GM18861 (cell line): ENCODE results near the gene PLEKHJ1.
A peak's percentile ranks its signal among the peaks of the same experiment; 100 is the strongest.

Experiments
- ATAC-seq: cut with Tn5 transposase; IDR thresholded peaks from one replicate; pipeline ENCODE4 v1.9.1; 2021; ENCODE audit not compliant: unreplicated experiment

PLEKHJ1 gene

DNA sequence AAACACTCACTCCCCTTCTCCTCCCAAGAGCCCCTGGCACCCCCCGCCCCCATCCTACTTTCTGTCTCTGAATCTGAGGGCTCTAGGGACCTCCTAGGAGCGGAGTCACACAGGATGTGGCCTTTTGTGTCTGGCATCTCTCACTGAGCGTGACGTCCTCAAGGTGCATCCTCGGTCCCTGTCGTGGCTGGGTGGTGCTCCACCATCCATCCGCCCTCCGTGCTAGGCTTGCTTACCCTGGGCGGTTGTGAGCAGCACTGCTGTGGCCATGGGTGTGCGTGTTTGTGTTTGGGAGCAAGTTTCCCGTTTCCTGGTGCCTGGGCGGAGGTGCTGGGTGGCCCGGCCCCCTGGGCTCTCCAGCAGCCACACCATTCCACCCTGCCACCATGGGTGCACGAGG is 12.2 kb downstream of the PLEKHJ1 start:
- peak; percentile 47 for ATAC-seq

DNA sequence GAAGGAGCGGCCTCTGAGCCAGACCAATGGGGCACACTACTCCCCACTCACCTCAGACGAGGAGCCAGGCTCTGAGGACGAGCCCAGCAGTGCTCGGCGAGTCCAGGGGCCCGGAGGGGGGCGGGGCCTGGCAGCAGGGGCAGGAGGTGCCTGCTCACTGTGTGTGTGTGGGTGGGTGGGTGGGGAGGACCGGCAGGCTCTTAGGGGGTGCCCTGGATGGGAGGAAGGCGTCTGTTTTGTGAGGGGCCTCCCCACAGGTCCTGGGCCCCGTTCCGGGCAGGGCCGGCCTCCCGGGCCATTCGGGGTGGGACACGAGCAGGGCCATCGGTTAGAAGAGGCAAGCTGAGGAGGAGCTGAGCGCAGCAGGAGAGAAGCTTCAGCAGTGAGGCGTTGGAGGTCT is 12.7 kb downstream of the PLEKHJ1 start:
- no peak for ATAC-seq

DNA sequence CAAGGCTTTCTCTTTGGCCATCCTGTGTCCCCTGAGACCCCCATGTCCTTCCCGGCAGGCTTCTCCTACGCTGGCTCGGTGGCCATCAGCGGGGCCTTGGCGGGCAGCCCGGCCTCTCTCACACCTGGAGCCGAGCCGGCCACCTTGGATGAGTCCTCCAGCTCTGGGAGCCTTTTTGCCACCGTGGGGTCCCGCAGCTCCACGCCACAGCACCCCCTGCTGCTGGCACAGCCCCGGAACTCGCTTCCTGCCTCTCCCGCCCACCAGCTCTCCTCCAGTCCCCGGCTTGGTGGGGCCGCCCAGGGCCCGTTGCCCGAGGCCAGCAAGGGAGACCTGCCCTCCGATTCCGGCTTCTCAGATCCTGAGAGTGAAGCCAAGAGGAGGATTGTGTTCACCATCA is 14.2 kb downstream of the PLEKHJ1 start:
- no peak for ATAC-seq

DNA sequence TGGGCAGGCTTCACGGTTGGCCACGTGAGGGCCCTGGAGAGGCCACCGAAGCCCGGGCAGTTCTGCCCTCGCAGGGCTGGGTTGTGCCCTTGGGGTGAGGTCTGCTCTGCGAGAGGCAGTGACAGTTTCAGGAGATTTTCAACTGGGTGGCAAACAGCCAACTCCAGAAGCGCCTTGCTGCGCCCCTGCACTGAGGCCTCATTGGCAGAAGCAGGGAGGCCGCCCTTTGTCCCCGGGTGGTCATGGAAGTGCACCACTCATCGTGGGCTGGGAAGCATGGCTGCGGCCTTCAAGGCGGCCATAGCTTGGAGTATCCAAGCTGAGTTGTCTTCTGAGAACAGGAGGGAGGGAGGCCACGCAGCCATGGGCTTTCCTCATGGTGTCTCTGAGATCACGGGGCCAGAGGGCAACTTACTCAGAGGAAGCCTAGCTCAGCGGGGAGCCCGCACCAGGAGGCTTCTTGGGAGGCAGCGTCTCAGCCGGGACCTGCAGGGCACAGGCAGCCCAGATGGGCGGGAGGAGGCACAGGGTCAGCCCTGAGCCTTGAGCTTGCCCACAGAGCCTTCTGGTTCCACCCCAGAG is 14.8 kb downstream of the PLEKHJ1 start:
- no peak for ATAC-seq

DNA sequence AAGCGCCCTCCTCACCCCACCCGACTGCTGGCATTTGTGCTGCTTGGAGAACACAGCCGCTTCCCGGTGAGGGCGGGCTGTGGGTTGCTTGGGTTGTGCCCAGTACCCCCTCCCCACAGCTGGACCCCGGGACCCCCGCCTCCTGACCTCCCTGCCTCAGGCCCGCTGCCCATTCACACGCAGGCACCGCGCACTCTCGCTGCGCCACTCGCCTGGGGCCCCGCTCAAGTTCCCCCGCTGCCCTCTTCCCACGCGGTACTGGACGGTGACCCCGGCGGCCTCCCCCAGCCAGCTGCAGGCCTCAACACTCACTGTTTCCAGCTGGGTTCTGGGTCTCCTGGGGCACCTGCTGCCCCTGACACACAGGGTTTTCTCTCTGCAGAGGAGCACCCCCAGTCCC is 16.4 kb downstream of the PLEKHJ1 start:
- ATAC-seq = no peak

DNA sequence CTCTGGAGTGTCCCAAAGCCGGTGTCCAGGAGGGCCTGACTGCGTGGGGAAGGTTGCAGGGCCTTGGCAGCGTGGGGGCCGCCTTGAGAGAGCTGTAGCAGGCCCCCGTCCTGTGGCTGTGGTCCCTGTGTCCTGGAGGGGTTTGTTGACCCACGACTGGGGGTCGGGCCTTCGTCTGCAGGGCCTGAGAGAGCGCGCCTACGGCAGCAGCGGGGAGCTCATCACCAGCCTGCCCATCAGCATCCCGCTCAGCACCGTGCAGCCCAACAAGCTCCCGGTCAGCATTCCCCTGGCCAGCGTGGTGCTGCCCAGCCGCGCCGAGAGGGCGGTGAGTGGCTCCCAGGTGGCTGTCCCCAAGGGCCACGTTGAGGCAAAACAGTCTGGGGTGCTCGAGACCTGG is 18.5 kb downstream of the PLEKHJ1 start:
- ATAC-seq = no peak

DNA sequence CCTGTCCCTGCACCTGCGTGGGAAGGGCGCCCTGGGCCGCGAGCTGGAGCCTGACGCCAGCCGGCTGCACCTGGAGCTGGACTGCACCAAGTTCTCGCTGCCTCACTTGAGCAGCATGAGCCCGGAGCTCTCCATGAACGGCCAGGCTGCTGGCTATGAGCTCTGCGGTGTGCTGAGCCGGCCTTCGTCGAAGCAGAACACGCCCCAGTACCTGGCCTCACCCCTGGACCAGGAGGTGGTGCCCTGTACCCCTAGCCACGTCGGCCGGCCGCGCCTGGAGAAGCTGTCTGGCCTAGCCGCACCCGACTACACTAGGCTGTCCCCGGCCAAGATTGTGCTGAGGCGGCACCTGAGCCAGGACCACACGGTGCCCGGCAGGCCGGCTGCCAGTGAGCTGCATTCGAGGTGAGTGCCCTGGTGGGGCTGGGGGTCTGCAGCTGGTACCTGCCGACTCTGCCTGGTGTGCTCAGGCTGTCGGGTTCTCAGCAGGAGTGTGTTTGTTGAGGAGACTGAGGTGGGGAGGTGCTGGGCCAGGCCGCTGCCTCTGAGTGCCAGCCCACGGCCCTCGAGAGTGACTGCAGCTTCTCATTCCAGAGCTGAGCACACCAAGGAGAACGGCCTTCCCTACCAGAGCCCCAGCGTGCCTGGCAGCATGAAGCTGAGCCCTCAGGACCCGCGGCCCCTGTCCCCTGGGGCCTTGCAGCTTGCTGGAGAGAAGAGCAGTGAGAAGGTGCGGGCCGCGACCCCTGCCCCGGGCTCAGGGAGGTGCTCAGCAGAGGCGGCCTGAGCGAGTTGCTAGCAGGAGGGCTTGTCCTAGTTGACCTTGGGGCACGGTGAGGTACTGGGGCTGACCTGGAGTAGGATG is 19.5 kb downstream of the PLEKHJ1 start:
- ATAC-seq = no peak

DNA sequence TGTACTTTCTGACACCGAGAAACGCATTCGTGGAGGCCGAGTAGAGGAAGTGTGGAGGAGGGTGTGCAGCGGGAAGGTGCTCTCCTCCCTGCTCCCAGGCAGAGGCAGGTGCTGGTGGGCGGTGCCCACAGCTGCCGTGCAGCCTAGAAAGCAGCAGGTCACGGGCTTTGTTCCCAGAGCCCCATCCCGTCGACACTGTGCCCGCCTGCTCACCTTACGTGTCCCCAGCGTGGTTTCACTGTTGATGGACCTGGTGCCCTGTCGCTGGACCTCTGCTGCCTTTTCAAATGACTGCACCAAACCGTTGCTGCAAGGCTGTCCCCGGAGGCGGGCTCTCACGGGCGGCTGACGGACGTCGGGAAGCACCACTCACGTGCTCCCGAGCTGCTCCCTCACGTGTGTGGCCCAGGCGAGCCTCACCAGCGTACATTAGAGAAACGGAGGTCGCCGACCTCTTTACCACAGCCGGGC is 20.8 kb downstream of the PLEKHJ1 start:
- ATAC-seq = no peak

DNA sequence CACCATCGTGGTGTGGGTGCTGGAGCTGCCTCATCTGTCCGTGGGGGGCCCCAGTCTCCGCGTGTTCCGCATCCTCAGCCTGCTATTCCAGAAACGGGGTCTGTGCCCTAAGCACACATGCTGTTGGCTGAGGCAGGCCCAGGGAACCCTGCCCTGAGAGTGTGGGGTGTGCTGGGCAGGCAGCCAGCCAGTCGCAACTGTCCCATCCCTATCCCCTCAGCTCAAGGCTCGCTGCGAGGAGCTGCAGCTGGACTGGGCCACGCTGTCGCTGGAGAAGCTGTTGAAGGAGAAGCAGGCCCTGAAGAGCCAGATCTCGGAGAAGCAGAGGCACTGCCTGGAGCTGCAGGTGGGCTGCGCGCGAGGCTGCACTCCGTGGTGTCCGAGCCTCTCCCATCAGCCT is 21.9 kb downstream of the PLEKHJ1 start:
- no peak for ATAC-seq

DNA sequence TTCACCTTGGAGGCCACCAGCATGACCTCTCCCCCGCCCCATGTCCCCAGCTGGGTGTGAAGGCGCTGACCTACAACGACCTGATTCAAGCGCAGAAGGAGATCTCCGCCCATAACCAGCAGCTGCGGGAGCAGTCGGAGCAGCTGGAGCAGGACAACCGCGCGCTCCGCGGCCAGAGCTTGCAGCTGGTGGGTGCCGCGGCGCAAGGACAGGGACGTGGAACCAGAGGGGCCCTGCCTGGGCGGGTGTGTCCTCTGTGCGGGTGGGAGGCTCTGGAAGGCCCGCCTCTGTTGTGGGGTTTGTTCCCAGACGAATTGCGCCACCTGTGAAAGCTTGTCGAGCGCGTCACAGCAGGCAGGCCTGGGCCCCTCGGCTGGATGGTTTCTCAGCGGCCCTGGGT is 22.3 kb downstream of the PLEKHJ1 start:
- no peak for ATAC-seq

DNA sequence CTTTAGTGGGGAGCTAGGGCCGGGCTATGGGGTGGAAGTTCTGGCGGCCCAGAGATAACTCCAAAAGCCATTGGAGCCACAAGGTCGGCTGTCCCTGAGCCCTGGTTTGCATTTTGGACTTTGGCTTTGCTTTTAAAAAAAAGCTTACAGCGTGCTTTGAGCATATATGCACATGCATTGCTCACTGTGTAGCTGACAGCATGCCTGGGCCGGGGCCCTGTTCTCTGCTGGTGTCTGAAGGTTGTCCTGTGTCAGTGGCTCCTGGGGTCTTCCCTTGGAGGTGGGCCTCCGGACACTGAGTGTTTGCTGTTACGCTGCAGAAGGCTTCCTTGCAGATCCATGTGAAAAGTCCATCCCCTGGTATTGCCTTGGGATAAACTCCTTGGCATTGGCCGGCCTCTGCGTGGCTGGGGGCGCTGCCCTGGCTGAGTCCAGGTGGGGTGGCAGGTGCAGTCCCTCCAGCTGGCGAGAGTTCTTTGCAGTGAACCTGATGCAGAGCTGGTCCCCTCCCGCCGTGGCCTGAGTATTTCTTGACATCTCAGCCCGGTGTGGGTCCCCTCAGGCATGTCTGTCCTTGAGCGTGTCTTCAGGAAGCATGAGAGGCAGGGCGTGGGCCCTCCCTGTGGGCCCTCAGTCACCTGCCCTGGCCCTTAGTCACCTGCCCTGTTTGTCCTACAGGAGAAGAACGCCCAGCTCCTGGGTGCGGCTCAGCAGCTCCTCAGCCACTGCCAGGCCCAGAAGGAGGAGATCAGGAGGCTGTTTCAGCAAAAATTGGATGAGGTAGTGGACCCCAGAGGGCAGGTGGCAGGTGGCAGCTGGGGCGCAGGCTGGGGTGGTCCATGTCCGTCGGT is 23.0 kb downstream of the PLEKHJ1 start:
- ATAC-seq = no peak

DNA sequence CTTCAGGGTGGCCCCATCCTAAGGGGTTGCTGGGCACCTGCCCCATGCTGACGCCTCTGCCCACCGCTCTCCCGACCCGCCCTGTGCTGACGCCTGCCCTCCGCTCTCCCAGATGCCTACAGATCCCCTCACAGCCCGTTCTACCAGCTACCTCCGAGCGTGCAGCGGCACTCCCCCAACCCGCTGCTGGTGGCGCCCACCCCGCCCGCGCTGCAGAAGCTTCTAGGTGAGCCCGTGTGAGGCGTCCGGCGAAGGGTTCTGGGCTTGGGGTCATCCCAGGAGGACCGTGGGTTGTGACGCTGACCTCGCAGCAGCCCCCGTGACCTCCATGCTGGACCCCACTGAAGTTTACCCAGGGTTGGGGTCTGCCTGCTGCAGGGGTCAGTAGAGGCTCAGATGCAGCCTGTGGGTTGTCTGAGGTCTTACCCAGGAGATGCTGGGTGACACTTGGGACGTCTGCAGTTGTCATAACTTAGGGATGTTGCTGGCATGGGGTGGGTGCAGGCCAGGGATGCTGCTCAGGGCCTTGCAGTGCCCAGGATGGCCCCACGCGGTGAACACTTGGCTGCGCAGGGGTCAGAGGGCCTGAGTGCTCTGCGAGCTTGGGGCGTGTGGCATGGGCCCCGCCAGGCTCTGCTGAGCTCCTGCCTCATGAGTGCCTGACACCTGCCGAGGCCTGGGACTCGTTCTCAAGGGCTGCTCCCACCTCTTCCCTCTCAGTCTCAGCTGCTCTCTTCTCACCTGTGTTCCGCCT is 25.0 kb downstream of the PLEKHJ1 start:
- no peak for ATAC-seq

DNA sequence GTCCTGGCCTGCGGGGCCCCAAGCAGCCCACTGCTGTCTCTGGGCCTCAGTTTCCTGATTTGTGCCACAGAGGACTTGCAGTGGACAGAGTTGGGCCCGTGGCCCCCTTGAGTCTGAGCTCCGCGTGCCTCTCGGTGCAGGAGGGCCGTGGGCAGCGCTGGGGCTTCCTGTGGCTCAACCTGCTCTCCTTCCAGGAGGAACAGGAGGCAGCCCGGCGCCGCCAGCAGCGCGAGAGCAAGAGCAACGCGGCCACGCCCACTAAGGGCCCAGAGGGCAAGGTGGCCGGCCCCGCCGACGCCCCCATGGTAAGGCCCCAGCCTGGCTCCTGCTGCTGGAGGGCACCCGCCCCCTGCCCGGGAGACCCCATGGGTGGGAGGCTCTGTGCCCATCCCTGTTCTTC is 25.9 kb downstream of the PLEKHJ1 start:
- ATAC-seq = no peak

DNA sequence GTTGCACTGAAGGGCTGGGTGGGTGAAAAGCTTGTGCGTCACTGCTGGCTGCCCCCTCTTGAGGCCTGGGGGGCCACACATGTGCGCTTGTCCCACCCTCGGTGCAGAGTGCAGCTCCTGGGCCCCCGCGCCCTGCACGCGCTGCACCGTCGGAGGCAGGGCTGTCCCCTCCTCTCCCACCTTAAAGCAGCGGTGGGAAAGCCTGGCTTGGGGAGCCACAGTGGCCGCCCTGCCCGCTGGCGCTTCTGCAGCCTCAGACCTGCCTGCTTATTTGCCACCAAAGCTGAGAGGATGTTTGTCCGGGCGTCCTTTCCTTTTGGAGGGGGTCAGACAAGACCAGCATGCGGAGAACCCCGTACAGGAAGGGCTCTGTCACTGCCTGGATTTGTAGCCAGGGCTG is 26.7 kb downstream of the PLEKHJ1 start:
- no peak for ATAC-seq

DNA sequence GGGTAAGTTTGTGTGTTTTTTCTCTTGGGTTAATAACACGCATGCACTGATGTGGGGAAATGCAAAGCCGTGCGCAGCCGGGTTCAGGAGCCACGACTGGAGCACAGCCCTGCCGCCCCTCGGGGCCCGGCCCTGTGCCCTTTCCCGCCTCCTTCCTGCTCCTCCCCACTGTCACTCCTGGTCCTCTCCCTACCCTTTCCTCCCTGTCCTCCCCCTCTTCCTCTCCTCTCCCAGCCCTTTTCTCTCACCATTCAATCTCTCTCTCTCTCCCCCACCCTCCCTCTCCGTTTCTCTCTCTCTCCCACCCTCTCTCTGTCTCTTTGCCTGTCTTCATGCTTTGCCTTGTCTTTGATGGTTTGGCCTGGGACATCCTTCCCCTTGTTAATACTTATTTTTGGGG is 27.2 kb downstream of the PLEKHJ1 start:
- ATAC-seq = no peak

DNA sequence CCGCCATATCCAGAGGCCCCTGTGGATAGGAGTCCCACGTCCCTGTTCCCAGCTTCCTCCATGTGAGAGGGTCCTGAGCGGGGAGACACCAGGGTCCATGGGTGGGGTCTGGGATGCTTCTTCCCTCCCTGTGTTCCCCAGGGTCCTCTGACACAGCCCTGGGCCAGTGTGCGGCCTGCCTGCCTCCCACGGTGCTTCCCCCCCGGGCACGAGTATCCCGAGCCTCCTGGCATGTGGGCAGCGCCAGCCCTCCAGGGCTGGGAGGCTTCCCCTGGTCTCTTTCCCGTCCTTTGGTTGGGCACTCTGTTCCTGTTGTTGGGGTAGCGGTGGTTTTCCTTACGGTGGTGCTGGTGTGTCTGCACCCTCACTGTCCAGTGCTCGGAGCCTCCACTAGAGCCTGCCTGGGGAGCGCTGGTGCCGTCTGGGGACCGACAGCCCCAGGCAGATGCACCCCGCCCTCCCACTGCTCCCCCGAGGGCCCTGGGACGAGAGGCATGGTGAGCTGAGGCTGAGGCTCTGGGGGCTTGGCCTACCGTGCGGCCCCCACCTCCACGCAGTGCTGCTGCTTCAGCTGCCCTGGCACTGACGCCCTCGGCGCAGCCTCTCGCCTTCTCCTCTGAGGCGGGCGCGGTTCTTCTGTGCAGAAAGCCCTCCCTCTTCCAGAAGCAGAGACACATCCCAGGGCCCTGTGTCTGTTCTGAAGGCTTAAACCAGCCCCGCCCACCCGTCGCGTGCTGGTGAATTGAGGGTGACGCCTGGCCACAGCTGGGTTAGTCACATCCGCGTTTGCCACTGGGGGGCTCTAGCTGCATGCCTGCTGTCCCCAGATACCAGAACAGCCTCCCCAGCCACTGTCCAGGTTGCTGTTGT is 27.9 kb downstream of the PLEKHJ1 start:
- no peak for ATAC-seq

DNA sequence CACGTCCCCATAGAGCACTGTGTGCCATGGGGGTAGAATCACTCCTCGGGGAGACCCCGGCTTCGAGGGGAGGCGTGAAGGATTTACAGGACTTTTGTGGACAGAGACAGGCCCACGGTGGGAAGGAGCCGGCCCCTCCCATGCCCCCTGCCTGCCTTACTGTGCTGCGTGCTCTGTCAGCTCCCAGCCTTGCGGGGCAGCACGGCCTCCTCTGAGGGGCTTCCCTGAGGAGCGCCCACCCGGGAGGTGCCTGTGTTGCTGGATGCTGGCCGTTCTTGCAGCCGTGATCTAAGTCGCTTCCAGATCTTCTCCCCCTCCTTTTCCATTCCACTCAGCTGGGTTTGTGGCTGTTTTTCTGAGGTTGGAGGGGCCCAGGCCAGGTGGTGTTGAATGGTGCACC is 29.1 kb downstream of the PLEKHJ1 start:
- ATAC-seq = no peak

DNA sequence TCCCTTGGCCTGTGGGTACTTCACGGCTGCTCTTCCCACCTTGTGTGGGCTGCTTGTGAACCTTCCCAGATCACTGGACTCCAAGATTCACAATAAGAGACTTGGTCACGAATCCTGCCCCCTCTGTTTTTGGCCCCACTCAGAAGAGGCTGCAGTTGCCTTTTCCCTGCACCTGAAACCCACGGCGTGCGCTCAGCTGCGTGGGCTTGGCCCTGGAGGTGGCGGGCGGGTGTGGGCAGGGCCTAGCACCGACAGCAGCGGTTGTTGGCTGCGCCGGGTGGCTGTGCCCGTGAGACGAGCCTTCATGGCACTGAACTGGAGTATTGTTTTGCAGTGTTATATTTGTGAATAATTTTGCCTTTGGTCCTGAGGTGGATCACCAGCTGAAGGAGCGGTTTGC is 33.8 kb downstream of the PLEKHJ1 start:
- no peak for ATAC-seq

DNA sequence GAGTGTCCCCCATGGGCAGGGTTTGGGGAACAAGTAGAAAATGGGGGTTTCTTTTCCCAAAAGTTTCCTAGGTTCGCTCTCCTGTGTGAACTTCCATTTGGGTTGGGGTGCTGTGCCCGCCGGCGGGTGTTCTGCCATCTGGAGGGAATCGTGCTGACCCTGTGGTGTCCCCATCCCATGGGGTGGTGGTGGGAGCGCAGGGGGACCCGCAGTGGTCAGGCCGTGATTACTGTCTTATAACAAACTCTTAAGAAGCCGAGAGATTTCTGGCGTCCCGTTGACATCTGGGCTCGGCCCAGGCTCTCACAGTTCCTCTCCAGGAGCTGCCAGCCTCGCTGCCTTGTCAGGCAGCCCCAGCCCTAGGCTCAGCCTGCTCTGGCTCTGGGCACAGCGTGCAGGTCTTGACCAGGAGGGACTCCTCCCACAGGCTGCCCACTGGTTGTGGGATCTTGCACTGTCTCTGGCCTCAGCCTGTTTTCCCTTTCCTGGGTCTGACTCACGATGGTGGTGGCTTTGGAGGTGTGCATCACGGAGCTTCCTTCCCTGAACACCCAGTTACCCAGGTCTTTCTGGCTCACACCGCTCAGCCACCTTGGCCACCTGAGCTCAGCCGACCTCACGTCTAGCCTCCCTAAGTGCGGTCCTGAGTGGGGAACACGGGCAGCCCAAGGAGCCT is 34.5 kb downstream of the PLEKHJ1 start:
- no peak for ATAC-seq
